ENCODE measurements around the gene AMBP.

AMBP gene

DNA sequence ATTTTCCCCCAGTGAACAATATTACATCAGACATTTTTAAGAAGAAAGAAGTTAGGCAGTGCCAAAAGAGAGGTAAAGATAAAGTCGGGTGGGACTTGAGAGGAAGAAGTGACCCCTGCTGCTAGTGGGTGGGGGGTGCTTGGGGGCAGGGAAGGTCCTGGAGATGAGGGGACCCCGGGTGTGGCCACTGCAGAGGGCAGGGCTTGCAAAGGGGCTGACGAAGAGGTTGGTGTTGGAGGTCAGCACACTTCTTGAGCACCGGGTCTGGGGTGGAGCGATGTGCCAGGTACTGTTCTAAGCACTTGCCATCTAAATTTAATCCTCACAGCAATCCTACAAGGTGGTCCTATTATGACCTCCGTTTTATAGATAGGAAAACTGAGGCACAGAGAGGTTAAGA lies 62.0 kb downstream of the AMBP start:
- no peak for TF ChIP-seq POLR2AphosphoS5 (IDR thresholded peaks at IDR 0.05; ENCODE audit: low read depth, low read length)
- no peak for TF ChIP-seq TAF1 (IDR thresholded peaks at IDR 0.05; ENCODE audit: borderline replicate concordance, insufficient read depth, low read length)
- TF ChIP-seq SIN3A (IDR thresholded peaks at IDR 0.05; ENCODE audit: borderline replicate concordance, insufficient read depth, low read length) = no peak
- TF ChIP-seq, protein P1, sequence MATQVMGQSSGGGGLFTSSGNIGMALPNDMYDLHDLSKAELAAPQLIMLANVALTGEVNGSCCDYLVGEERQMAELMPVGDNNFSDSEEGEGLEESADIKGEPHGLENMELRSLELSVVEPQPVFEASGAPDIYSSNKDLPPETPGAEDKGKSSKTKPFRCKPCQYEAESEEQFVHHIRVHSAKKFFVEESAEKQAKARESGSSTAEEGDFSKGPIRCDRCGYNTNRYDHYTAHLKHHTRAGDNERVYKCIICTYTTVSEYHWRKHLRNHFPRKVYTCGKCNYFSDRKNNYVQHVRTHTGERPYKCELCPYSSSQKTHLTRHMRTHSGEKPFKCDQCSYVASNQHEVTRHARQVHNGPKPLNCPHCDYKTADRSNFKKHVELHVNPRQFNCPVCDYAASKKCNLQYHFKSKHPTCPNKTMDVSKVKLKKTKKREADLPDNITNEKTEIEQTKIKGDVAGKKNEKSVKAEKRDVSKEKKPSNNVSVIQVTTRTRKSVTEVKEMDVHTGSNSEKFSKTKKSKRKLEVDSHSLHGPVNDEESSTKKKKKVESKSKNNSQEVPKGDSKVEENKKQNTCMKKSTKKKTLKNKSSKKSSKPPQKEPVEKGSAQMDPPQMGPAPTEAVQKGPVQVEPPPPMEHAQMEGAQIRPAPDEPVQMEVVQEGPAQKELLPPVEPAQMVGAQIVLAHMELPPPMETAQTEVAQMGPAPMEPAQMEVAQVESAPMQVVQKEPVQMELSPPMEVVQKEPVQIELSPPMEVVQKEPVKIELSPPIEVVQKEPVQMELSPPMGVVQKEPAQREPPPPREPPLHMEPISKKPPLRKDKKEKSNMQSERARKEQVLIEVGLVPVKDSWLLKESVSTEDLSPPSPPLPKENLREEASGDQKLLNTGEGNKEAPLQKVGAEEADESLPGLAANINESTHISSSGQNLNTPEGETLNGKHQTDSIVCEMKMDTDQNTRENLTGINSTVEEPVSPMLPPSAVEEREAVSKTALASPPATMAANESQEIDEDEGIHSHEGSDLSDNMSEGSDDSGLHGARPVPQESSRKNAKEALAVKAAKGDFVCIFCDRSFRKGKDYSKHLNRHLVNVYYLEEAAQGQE (IDR thresholded peaks at IDR 0.05; ENCODE audit: insufficient read depth in 1 of 2, low read depth in 2 of 2, low read length in 2 of 2) = no peak
- no peak for TF ChIP-seq FOXP2 (optimal IDR thresholded peaks at IDR 0.05; ENCODE audit: borderline replicate concordance, extremely low read depth, extremely low read length, insufficient read depth)

DNA sequence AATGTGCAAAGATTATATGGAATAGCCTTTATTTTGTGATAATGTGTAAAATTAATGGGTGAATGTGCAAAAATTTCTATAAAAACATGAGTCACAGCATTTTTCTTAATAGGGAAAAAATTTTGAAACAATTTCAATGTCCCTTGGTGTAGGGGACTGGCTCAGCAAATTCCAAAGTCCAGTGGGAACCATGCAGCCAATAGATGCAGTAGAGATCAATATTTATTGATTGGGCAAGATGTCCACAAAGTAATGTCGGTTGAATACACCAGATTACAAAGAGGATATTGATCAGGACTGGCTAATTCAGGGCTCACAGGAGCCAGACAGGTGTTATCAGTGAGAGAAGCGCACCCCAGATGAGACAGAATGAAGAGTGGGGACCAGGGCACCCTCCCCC lies 62.5 kb downstream of the AMBP start:
- TF ChIP-seq POLR2AphosphoS5 (IDR thresholded peaks at IDR 0.05; ENCODE audit: low read depth, low read length) (no peak), SIN3A (IDR thresholded peaks at IDR 0.05; ENCODE audit: borderline replicate concordance, insufficient read depth, low read length) (no peak), TAF1 (IDR thresholded peaks at IDR 0.05; ENCODE audit: borderline replicate concordance, insufficient read depth, low read length) (no peak), FOXP2 (optimal IDR thresholded peaks at IDR 0.05; ENCODE audit: borderline replicate concordance, extremely low read depth, extremely low read length, insufficient read depth) (no peak)
- TF ChIP-seq, protein P1 (IDR thresholded peaks at IDR 0.05; ENCODE audit: insufficient read depth in 1 of 2, low read depth in 2 of 2, low read length in 2 of 2) = no peak

DNA sequence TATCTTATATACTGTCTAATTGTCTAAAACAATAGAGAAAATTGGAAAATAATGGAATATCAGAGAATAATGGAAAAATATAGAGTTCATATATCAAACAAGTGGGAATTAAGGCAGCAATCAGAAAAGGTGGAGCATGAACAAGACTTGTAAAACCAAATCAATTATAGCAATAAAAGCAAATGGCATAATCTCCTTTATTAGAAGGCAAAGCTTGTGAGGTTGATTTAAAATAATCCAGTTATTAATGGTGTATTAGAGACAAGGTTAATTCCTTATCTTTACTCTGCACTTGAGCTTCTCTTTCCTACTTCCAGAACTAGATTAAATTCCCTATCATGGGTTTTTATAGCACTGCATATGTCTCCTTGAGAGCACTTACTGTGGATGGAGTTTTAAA lies 64.1 kb downstream of the AMBP start:
- no peak for TF ChIP-seq POLR2AphosphoS5 (IDR thresholded peaks at IDR 0.05; ENCODE audit: low read depth, low read length)
- no peak for TF ChIP-seq TAF1 (IDR thresholded peaks at IDR 0.05; ENCODE audit: borderline replicate concordance, insufficient read depth, low read length)
- TF ChIP-seq SIN3A (IDR thresholded peaks at IDR 0.05; ENCODE audit: borderline replicate concordance, insufficient read depth, low read length) = no peak
- TF ChIP-seq, protein P1 (IDR thresholded peaks at IDR 0.05; ENCODE audit: insufficient read depth in 1 of 2, low read depth in 2 of 2, low read length in 2 of 2) = no peak
- no peak for TF ChIP-seq FOXP2 (optimal IDR thresholded peaks at IDR 0.05; ENCODE audit: borderline replicate concordance, extremely low read depth, extremely low read length, insufficient read depth)

DNA sequence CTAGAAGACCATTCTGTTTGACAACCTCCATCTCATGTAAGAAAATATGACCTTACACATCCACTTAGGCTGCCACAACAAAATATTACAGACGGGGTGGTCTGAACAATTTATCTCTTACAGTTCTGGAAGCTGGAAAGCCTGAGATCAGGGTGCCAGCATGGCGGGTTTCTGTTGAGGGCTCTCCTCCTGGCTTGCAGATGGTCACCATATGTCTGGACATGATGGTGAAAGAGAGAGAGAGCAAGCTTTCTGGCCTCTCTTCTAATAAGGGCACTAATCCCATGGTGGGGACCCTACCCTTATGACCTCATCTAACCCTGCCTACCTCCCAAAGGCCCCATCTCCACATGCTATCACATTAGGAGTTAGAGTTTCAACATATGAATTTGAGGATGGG lies 66.0 kb downstream of the AMBP start:
- TF ChIP-seq POLR2AphosphoS5 (IDR thresholded peaks at IDR 0.05; ENCODE audit: low read depth, low read length) (no peak), SIN3A (IDR thresholded peaks at IDR 0.05; ENCODE audit: borderline replicate concordance, insufficient read depth, low read length) (no peak), FOXP2 (optimal IDR thresholded peaks at IDR 0.05; ENCODE audit: borderline replicate concordance, extremely low read depth, extremely low read length, insufficient read depth) (no peak), TAF1 (IDR thresholded peaks at IDR 0.05; ENCODE audit: borderline replicate concordance, insufficient read depth, low read length) (no peak)
- TF ChIP-seq, protein P1 (IDR thresholded peaks at IDR 0.05; ENCODE audit: insufficient read depth in 1 of 2, low read depth in 2 of 2, low read length in 2 of 2) = no peak

DNA sequence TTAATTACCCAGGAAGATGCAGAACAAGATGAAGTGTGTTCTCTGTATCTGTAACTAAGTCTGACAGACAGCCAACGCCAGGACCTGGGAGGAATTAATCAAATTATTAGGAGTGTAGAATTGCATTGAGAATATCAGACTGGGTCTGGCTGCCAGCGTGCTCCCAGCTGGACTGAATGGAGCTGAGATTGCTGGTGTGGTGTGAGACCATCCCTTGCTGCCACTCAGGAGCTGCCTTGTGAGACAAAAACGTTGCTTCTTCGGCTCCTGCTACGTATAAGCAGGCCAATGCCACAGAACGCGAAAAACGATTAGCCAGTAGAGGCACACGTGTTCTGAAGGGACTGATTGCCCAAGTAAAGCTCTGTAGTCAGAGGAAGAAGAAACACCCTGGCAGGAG lies 66.8 kb downstream of the AMBP start:
- TF ChIP-seq TAF1 (IDR thresholded peaks at IDR 0.05; ENCODE audit: borderline replicate concordance, insufficient read depth, low read length) (no peak), FOXP2 (optimal IDR thresholded peaks at IDR 0.05; ENCODE audit: borderline replicate concordance, extremely low read depth, extremely low read length, insufficient read depth) (no peak)
- TF ChIP-seq, protein P1 (IDR thresholded peaks at IDR 0.05; ENCODE audit: insufficient read depth in 1 of 2, low read depth in 2 of 2, low read length in 2 of 2) = no peak

All from PFSK-1 (cell line).